Neural crest cell (in vitro differentiated cells): ENCODE measurements around the gene UNC45A. TPM values are rescaled to one million over a fixed set of nuclear protein-coding genes. Genes with fewer than 3 reads are reported as not detected.
A peak's percentile ranks its signal among the peaks of the same experiment; 100 is the strongest.

ENCODE experiments used
- DNase-seq: peaks from one replicate; pipeline ENCODE4 v3.0.0; 2021; ENCODE audit warnings: low read depth, mixed read lengths, low spot score
- H3K27ac Mint-ChIP-seq: one replicate; pipeline ENCODE4 v1.8.0; 2021; ENCODE audit warnings: mild to moderate bottlenecking, mixed read lengths; ENCODE audit not compliant: unreplicated experiment
- H3K27me3 Mint-ChIP-seq: 2 replicates; pipeline ENCODE4 v1.8.0; 2021; ENCODE audit warnings: low read depth, mild to moderate bottlenecking, mixed read lengths
- H3K36me3 Mint-ChIP-seq: 2 replicates; pipeline ENCODE4 v1.8.0; 2021; ENCODE audit warnings: low read depth, mild to moderate bottlenecking, mixed read lengths
- H3K4me1 Mint-ChIP-seq: 2 replicates; pipeline ENCODE4 v1.8.0; 2021; ENCODE audit warnings: mixed read lengths
- H3K4me3 Mint-ChIP-seq: one replicate; pipeline ENCODE4 v1.8.0; 2021; ENCODE audit warnings: mild to moderate bottlenecking, mixed read lengths
- H3K9me3 Mint-ChIP-seq: 2 replicates; pipeline ENCODE4 v1.8.0; 2021; ENCODE audit warnings: mixed read lengths
- CTCF ChIP-seq: fragments of 200-600 bp; sonication (generic); conservative IDR thresholded peaks from 2 replicates; pipeline ENCODE4 v1.5.0; 2021; ENCODE audit warnings: antibody characterized with exemption, mild to moderate bottlenecking
- total RNA-seq: library from RNA; stranded (reverse); gene quantifications from 2 replicates; pipeline ENCODE4 v1.2.1, GENCODE V29; 2021

The UNC45A gene
- total RNA-seq, 1 donor from 2014 or later = 65.4 TPM

- TF ChIP-seq CTCF = no peak
- peak within 1 kb of the TSS; percentile 88 for H3K4me3 Mint-ChIP-seq
- no peaks in the 10 kb centered on the region for H3K9me3 Mint-ChIP-seq
- H3K36me3 Mint-ChIP-seq = peaks cover 7% of the 10 kb centered on the region
- peaks cover 21% of the 10 kb centered on the region for H3K4me1 Mint-ChIP-seq
- peak; percentile 45 for DNase-seq
- H3K27ac Mint-ChIP-seq = peak within 1 kb of the TSS; percentile 86
- H3K27me3 Mint-ChIP-seq = no peaks in the 10 kb centered on the region
Observed at GRCh38 chr15:90902840-90903732, 32.0 kb upstream of the UNC45A start, which contains the start of gene MAN2A2. MAN2A2 (plus strand) TSS chr15:90903302; CDS start chr15:90904208, 906 bp downstream.

- peak overlapping the region; percentile 85 for H3K4me3 Mint-ChIP-seq
- H3K36me3 Mint-ChIP-seq = peaks cover 7% of the 10 kb centered on the region
- TF ChIP-seq CTCF = peak; percentile 34
- peak overlapping the region; percentile 35 for H3K27ac Mint-ChIP-seq
- H3K4me1 Mint-ChIP-seq = peaks cover 21% of the 10 kb centered on the region
- no peak for DNase-seq
- H3K9me3 Mint-ChIP-seq = no peaks in the 10 kb centered on the region
- no peaks in the 10 kb centered on the region for H3K27me3 Mint-ChIP-seq
Observed at GRCh38 chr15:90903733-90904536, 31.1 kb upstream of the UNC45A start.

- H3K27ac Mint-ChIP-seq = no peak overlapping the region
- peaks cover 7% of the 10 kb centered on the region for H3K36me3 Mint-ChIP-seq
- no peaks in the 10 kb centered on the region for H3K9me3 Mint-ChIP-seq
- H3K27me3 Mint-ChIP-seq = no peaks in the 10 kb centered on the region
- H3K4me1 Mint-ChIP-seq = peaks cover 21% of the 10 kb centered on the region
- no peak for DNase-seq
- peak overlapping the region; percentile 51 for H3K4me3 Mint-ChIP-seq
- no peak for TF ChIP-seq CTCF
Observed at GRCh38 chr15:90904746-90905145, 30.3 kb upstream of the UNC45A start.

GRCh38 chr15:90905306-90906180 lies 29.5 kb upstream of the UNC45A start:
- no peaks in the 10 kb centered on the region for H3K9me3 Mint-ChIP-seq
- H3K36me3 Mint-ChIP-seq = peaks cover 7% of the 10 kb centered on the region
- H3K4me3 Mint-ChIP-seq = peak overlapping the region; percentile 60
- H3K4me1 Mint-ChIP-seq = peaks cover 21% of the 10 kb centered on the region
- H3K27me3 Mint-ChIP-seq = no peaks in the 10 kb centered on the region
- H3K27ac Mint-ChIP-seq = no peak overlapping the region
- no peak for DNase-seq
- no peak for TF ChIP-seq CTCF
